Measurements from ENCODE around the gene RPL12. TPM values are rescaled to one million over a fixed set of nuclear protein-coding genes. Genes with fewer than 3 reads are reported as not detected.

Gene RPL12
- total and polyA plus RNA-seq, 2 of the 13 experiments (the other 11 are each of a cell fraction or from before 2014, with no cell fraction given) = 1,551 to 2,590 TPM

DNA sequence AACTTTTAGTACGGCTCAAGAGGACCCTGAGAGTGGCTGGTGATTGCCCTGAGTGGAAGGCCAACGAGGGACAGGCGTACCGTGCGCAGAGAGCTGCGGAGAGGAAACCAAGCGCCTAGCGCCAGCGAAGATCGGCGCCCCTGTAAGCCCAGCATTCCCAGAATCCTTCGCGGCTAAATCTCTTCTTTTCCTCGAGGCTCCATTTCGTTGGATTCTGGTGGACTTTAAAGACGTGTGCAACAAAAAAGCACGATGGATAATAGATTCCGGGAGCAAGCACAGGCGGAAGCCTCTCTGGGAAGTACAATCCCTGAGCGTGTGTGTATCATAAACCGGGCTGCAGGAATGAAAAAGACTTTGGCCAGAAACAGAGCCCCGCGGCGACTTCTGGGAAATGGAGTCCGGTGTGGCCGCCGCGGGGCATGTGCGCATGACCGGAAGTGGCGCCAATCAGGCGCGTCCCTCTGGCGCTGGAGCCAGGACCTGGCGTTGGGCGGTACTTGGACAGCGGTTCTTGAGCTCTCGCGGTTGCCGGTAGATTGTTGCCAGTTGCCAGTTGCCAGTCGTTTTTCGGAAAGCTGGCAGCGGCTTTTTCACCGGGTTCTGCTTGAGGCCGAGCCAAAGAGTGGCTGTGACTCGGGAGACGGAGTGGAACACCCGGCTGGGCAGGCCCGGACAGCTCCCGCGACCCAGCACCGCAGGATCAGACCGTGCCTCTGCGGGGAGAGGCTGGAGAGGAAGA is 27.1 kb downstream of the RPL12 start, which contains the start of gene ZNF79 (continued):
- TF ChIP-seq, protein P1, sequence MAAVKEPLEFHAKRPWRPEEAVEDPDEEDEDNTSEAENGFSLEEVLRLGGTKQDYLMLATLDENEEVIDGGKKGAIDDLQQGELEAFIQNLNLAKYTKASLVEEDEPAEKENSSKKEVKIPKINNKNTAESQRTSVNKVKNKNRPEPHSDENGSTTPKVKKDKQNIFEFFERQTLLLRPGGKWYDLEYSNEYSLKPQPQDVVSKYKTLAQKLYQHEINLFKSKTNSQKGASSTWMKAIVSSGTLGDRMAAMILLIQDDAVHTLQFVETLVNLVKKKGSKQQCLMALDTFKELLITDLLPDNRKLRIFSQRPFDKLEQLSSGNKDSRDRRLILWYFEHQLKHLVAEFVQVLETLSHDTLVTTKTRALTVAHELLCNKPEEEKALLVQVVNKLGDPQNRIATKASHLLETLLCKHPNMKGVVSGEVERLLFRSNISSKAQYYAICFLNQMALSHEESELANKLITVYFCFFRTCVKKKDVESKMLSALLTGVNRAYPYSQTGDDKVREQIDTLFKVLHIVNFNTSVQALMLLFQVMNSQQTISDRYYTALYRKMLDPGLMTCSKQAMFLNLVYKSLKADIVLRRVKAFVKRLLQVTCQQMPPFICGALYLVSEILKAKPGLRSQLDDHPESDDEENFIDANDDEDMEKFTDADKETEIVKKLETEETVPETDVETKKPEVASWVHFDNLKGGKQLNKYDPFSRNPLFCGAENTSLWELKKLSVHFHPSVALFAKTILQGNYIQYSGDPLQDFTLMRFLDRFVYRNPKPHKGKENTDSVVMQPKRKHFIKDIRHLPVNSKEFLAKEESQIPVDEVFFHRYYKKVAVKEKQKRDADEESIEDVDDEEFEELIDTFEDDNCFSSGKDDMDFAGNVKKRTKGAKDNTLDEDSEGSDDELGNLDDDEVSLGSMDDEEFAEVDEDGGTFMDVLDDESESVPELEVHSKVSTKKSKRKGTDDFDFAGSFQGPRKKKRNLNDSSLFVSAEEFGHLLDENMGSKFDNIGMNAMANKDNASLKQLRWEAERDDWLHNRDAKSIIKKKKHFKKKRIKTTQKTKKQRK (IDR thresholded peaks at IDR 0.05; ENCODE audit: low read length) = no peak
- TF ChIP-seq, protein P2, sequence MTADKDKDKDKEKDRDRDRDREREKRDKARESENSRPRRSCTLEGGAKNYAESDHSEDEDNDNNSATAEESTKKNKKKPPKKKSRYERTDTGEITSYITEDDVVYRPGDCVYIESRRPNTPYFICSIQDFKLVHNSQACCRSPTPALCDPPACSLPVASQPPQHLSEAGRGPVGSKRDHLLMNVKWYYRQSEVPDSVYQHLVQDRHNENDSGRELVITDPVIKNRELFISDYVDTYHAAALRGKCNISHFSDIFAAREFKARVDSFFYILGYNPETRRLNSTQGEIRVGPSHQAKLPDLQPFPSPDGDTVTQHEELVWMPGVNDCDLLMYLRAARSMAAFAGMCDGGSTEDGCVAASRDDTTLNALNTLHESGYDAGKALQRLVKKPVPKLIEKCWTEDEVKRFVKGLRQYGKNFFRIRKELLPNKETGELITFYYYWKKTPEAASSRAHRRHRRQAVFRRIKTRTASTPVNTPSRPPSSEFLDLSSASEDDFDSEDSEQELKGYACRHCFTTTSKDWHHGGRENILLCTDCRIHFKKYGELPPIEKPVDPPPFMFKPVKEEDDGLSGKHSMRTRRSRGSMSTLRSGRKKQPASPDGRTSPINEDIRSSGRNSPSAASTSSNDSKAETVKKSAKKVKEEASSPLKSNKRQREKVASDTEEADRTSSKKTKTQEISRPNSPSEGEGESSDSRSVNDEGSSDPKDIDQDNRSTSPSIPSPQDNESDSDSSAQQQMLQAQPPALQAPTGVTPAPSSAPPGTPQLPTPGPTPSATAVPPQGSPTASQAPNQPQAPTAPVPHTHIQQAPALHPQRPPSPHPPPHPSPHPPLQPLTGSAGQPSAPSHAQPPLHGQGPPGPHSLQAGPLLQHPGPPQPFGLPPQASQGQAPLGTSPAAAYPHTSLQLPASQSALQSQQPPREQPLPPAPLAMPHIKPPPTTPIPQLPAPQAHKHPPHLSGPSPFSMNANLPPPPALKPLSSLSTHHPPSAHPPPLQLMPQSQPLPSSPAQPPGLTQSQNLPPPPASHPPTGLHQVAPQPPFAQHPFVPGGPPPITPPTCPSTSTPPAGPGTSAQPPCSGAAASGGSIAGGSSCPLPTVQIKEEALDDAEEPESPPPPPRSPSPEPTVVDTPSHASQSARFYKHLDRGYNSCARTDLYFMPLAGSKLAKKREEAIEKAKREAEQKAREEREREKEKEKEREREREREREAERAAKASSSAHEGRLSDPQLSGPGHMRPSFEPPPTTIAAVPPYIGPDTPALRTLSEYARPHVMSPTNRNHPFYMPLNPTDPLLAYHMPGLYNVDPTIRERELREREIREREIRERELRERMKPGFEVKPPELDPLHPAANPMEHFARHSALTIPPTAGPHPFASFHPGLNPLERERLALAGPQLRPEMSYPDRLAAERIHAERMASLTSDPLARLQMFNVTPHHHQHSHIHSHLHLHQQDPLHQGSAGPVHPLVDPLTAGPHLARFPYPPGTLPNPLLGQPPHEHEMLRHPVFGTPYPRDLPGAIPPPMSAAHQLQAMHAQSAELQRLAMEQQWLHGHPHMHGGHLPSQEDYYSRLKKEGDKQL (CRISPR knock-in tag; IDR thresholded peaks at IDR 0.05; ENCODE audit: low read depth) = no peak
- no peak for TF ChIP-seq KLF13 (CRISPR knock-in tag; IDR thresholded peaks at IDR 0.05)
- peak; percentile 50; the same call in 1 of the 2 replicates for TF ChIP-seq RXRA (CRISPR knock-in tag; IDR thresholded peaks at IDR 0.05)
- TF ChIP-seq ADNP (CRISPR knock-in tag; IDR thresholded peaks at IDR 0.05) = no peak
- 0 out of 2 replicates have a peak, but pooled peaks have one; percentile 17 for TF ChIP-seq ERF (CRISPR knock-in tag; IDR thresholded peaks at IDR 0.05)
- peak; percentile 100 for TF ChIP-seq GABPB1 (CRISPR knock-in tag; IDR thresholded peaks at IDR 0.05)
- no peak; the same call in 1 of the 2 replicates for TF ChIP-seq ARHGAP35 (CRISPR knock-in tag; IDR thresholded peaks at IDR 0.05; ENCODE audit: borderline replicate concordance)
- no peak for TF ChIP-seq TARDBP (CRISPR knock-in tag; IDR thresholded peaks at IDR 0.05)
- no peak for TF ChIP-seq SIX4 (CRISPR knock-in tag; IDR thresholded peaks at IDR 0.05)
- TF ChIP-seq HHEX (CRISPR knock-in tag; IDR thresholded peaks at IDR 0.05) = no peak
- TF ChIP-seq FOXM1 (CRISPR knock-in tag; IDR thresholded peaks at IDR 0.05) = no peak
- no peak for TF ChIP-seq STAT5B (CRISPR knock-in tag; IDR thresholded peaks at IDR 0.05)
- peak; percentile 94 for TF ChIP-seq HNRNPLL (IDR thresholded peaks at IDR 0.05; ENCODE audit: low read depth, low read length, poor library complexity, severe bottlenecking)
- TF ChIP-seq, protein P3, sequence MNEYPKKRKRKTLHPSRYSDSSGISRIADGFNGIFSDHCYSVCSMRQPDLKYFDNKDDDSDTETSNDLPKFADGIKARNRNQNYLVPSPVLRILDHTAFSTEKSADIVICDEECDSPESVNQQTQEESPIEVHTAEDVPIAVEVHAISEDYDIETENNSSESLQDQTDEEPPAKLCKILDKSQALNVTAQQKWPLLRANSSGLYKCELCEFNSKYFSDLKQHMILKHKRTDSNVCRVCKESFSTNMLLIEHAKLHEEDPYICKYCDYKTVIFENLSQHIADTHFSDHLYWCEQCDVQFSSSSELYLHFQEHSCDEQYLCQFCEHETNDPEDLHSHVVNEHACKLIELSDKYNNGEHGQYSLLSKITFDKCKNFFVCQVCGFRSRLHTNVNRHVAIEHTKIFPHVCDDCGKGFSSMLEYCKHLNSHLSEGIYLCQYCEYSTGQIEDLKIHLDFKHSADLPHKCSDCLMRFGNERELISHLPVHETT (CRISPR knock-in tag; conservative IDR thresholded peaks at IDR 0.05) = peak; percentile 39; the same call in 1 of the 2 replicates
- TF ChIP-seq REPIN1 (CRISPR knock-in tag; IDR thresholded peaks at IDR 0.05; ENCODE audit: borderline replicate concordance, low read depth) = peak; percentile 56; the same call in 1 of the 2 replicates
- TF ChIP-seq, protein P4, sequence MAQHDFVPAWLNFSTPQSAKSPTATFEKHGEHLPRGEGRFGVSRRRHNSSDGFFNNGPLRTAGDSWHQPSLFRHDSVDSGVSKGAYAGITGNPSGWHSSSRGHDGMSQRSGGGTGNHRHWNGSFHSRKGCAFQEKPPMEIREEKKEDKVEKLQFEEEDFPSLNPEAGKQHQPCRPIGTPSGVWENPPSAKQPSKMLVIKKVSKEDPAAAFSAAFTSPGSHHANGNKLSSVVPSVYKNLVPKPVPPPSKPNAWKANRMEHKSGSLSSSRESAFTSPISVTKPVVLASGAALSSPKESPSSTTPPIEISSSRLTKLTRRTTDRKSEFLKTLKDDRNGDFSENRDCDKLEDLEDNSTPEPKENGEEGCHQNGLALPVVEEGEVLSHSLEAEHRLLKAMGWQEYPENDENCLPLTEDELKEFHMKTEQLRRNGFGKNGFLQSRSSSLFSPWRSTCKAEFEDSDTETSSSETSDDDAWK (CRISPR knock-in tag; IDR thresholded peaks at IDR 0.05) = no peak
- peak; percentile 85; the same call in 1 of the 2 replicates for TF ChIP-seq ZNF335 (CRISPR knock-in tag; IDR thresholded peaks at IDR 0.05)

Data from HepG2 (cell line).